CD4-positive, alpha-beta memory T cell (primary cell): Measurements from ENCODE around the gene RGS7. TPM values are rescaled to one million over a fixed set of nuclear protein-coding genes. Genes with fewer than 3 reads are reported as not detected.

ENCODE experiments used
- CTCF ChIA-PET: fragments of 350-600 bp; sonication (Branson Sonifier 250); formaldehyde crosslinking; loops from one replicate; lab custom pipeline; 2021; ENCODE audit warnings: inconsistent platforms; ENCODE audit not compliant: partially characterized antibody; lab: Charles Lee
- POLR2A ChIA-PET: fragments of 350-600 bp; sonication (Branson Sonifier 250); formaldehyde crosslinking; loops from one replicate; lab custom pipeline; 2021; ENCODE audit not compliant: partially characterized antibody; lab: Charles Lee
- DNase-seq, 5 donors: peaks; one replicate each; pipeline versions ENCODE4 v3.0.0 to v3.0.0-alpha.2; 2020 to 2022; ENCODE audit warnings: mixed read lengths in 1 of 5
- H3K27ac ChIP-seq: one replicate; pipeline ENCODE4 v1.7.0; 2013; ENCODE audit warnings: low read depth, low read length
- H3K27me3 ChIP-seq: 2 replicates; pipeline ENCODE4 v1.7.0; 2013; ENCODE audit warnings: mild to moderate bottlenecking, low read length, moderate library complexity; ENCODE audit not compliant: insufficient read depth
- H3K36me3 ChIP-seq: 2 replicates; pipeline ENCODE4 v1.7.0; 2013; ENCODE audit warnings: mild to moderate bottlenecking, low read length, moderate library complexity; ENCODE audit not compliant: insufficient read depth
- H3K4me1 ChIP-seq: 2 replicates; pipeline ENCODE4 v1.7.0; 2013; ENCODE audit warnings: mild to moderate bottlenecking, low read length, moderate library complexity; ENCODE audit not compliant: insufficient read depth
- H3K4me3 ChIP-seq, 2 donors: one replicate each; pipeline ENCODE4 v1.7.0; 2013; ENCODE audit warnings: low read length in 2 of 2, mild to moderate bottlenecking in 1 of 2
- H3K9me3 ChIP-seq, 2 donors: one replicate each; pipeline ENCODE4 v1.7.0; 2013; ENCODE audit warnings: low read length in 2 of 2, control low read depth in 1 of 2; ENCODE audit not compliant: control insufficient read depth in 1 of 2
- H3K27ac Mint-ChIP-seq, 7 donors: one replicate each; pipeline ENCODE4 v1.8.0; 2020 to 2021; ENCODE audit warnings: mixed read lengths in 7 of 7, mild to moderate bottlenecking in 6 of 7, inconsistent platforms in 3 of 7, moderate library complexity in 3 of 7
- H3K27me3 Mint-ChIP-seq, 2 donors: one replicate each; pipeline ENCODE4 v1.8.0; 2020 to 2021; ENCODE audit warnings: mixed read lengths in 2 of 2
- H3K36me3 Mint-ChIP-seq, 2 donors: one replicate each; pipeline ENCODE4 v1.8.0; 2020 to 2021; ENCODE audit warnings: mixed read lengths in 2 of 2, inconsistent platforms in 1 of 2, mild to moderate bottlenecking in 1 of 2
- H3K4me1 Mint-ChIP-seq, 4 donors: one replicate each; pipeline ENCODE4 v1.8.0; 2020 to 2021; ENCODE audit warnings: mixed read lengths in 4 of 4, mild to moderate bottlenecking in 1 of 4
- H3K4me3 Mint-ChIP-seq, 8 donors: one replicate each; pipeline ENCODE4 v1.8.0; 2020 to 2021; ENCODE audit warnings: mixed read lengths in 8 of 8, mild to moderate bottlenecking in 7 of 8, moderate library complexity in 6 of 8, inconsistent platforms in 3 of 8
- H3K9me3 Mint-ChIP-seq, 8 donors: one replicate each; pipeline ENCODE4 v1.8.0; 2020 to 2021; ENCODE audit warnings: mixed read lengths in 8 of 8, mild to moderate bottlenecking in 5 of 8, inconsistent platforms in 3 of 8, moderate library complexity in 1 of 8
- intact Hi-C: fragments of 100-400 bp; cut with micrococcal nuclease; formaldehyde crosslinking; loops from one replicate; pipeline ENCODE4 v1.15.1; 2023
- polyA plus RNA-seq, 2 donors: library from polyadenylated mRNA; unstranded; fragments of 300-500 nt; fragmentation: Illumina TruSeq; gene quantifications; one replicate each; pipeline ENCODE4 v1.2.3, GENCODE V29; 2021
- total RNA-seq, 2 experiments: library from RNA; stranded (reverse); gene quantifications; one replicate each; pipeline ENCODE4 v1.2.3, GENCODE V29; 2021

Gene RGS7
- total and polyA plus RNA-seq, 4 experiments from 2014 or later, result not detected

GRCh38 chr1:241074507-241074906, 282.5 kb downstream of the RGS7 start:
- no peak for DNase-seq
- Mint-ChIP-seq H3K9me3 (peaks cover 0 to 6% (median 0%) of the 10 kb centered on the region in 8 donors), H3K4me1 (no peaks in the 10 kb centered on the region), H3K36me3 (no peaks in the 10 kb centered on the region), H3K27me3 (no peaks in the 10 kb centered on the region), H3K27ac (no peak overlapping the region), H3K4me3 (no peak overlapping the region)
- H3K27ac ChIP-seq, result no peak overlapping the region
- H3K36me3 ChIP-seq, result no peaks in the 10 kb centered on the region
- no peak overlapping the region for H3K4me3 ChIP-seq
- H3K27me3 ChIP-seq, result no peaks in the 10 kb centered on the region
- H3K4me1 ChIP-seq, result no peaks in the 10 kb centered on the region
- CTCF ChIA-PET, result no interaction called here
- POLR2A ChIA-PET, result no interaction called here
- intact Hi-C loops, result no loop called here
- no peaks in the 10 kb centered on the region for H3K9me3 ChIP-seq

GRCh38 chr1:241068359-241068758, 288.6 kb downstream of the RGS7 start:
- Histone ChIP-seq H3K4me1 (no peaks in the 10 kb centered on the region), H3K27me3 (no peaks in the 10 kb centered on the region), H3K27ac (no peak overlapping the region), H3K36me3 (no peaks in the 10 kb centered on the region), H3K9me3 (no peaks in the 10 kb centered on the region), H3K4me3 (no peak overlapping the region)
- CTCF ChIA-PET, result interaction anchor here (0.6 kb wide), 1 partner anchor 32 kb away, joined by 4 read pairs; no protein-coding TSS in a partner anchor
- intact Hi-C loops, result no loop called here
- no peak for DNase-seq
- no peak overlapping the region for H3K27ac Mint-ChIP-seq
- POLR2A ChIA-PET, result no interaction called here
- no peaks in the 10 kb centered on the region for H3K4me1 Mint-ChIP-seq
- no peaks in the 10 kb centered on the region for H3K27me3 Mint-ChIP-seq
- no peak overlapping the region for H3K4me3 Mint-ChIP-seq
- peaks cover 0 to 6% (median 0%) of the 10 kb centered on the region in 8 donors for H3K9me3 Mint-ChIP-seq
- H3K36me3 Mint-ChIP-seq, result no peaks in the 10 kb centered on the region

- Histone ChIP-seq H3K27ac (no peak overlapping the region), H3K9me3 (no peaks in the 10 kb centered on the region), H3K4me3 (no peak overlapping the region), H3K27me3 (no peaks in the 10 kb centered on the region), H3K4me1 (no peaks in the 10 kb centered on the region), H3K36me3 (no peaks in the 10 kb centered on the region)
- H3K4me1 Mint-ChIP-seq, result no peaks in the 10 kb centered on the region
- no peaks in the 10 kb centered on the region for H3K36me3 Mint-ChIP-seq
- peaks cover 0 to 3% (median 0%) of the 10 kb centered on the region in 8 donors for H3K9me3 Mint-ChIP-seq
- H3K4me3 Mint-ChIP-seq, result no peak overlapping the region
- no peak for DNase-seq
- CTCF ChIA-PET, result interaction anchor here (0.7 kb wide), 1 partner anchor 1754 kb away, joined by 3 read pairs; no protein-coding TSS in a partner anchor
- H3K27ac Mint-ChIP-seq, result no peak overlapping the region
- intact Hi-C loops, result no loop called here
- H3K27me3 Mint-ChIP-seq, result no peaks in the 10 kb centered on the region
- POLR2A ChIA-PET, result no interaction called here
These were observed 293.7 kb downstream of the RGS7 start for GRCh38 chr1:241063276-241063675.

- no peaks in the 10 kb centered on the region for H3K27me3 ChIP-seq
- DNase-seq, result no peak
- H3K4me1 ChIP-seq, result no peaks in the 10 kb centered on the region
- Mint-ChIP-seq H3K27me3 (no peaks in the 10 kb centered on the region), H3K27ac (no peak overlapping the region), H3K36me3 (no peaks in the 10 kb centered on the region), H3K9me3 (peaks cover 0 to 5% (median 0%) of the 10 kb centered on the region in 8 donors), H3K4me1 (no peaks in the 10 kb centered on the region), H3K4me3 (no peak overlapping the region)
- no peak overlapping the region for H3K27ac ChIP-seq
- H3K4me3 ChIP-seq, result no peak overlapping the region
- ChIA-PET POLR2A (no interaction called here), CTCF (no interaction called here)
- H3K9me3 ChIP-seq, result no peaks in the 10 kb centered on the region
- H3K36me3 ChIP-seq, result no peaks in the 10 kb centered on the region
- intact Hi-C loops, result no loop called here
These were observed 295.9 kb downstream of the RGS7 start for GRCh38 chr1:241061062-241061461.

- no peaks in the 10 kb centered on the region for H3K9me3 ChIP-seq
- no peaks in the 10 kb centered on the region for H3K27me3 ChIP-seq
- POLR2A ChIA-PET, result no interaction called here
- Mint-ChIP-seq H3K9me3 (peaks cover 0 to 9% (median 1%) of the 10 kb centered on the region in 8 donors), H3K36me3 (no peaks in the 10 kb centered on the region), H3K4me3 (no peak overlapping the region), H3K27me3 (no peaks in the 10 kb centered on the region), H3K4me1 (no peaks in the 10 kb centered on the region), H3K27ac (no peak overlapping the region)
- no peaks in the 10 kb centered on the region for H3K4me1 ChIP-seq
- DNase-seq, result no peak
- no peak overlapping the region for H3K27ac ChIP-seq
- H3K36me3 ChIP-seq, result no peaks in the 10 kb centered on the region
- no peak overlapping the region for H3K4me3 ChIP-seq
- CTCF ChIA-PET, result no interaction called here
- intact Hi-C loops, result no loop called here
These were observed 308.4 kb downstream of the RGS7 start for GRCh38 chr1:241048622-241049021.

GRCh38 chr1:241045659-241046058, 311.3 kb downstream of the RGS7 start:
- intact Hi-C loops, result no loop called here
- Mint-ChIP-seq H3K9me3 (peaks cover 0 to 4% (median 1%) of the 10 kb centered on the region in 8 donors), H3K4me1 (no peaks in the 10 kb centered on the region), H3K36me3 (no peaks in the 10 kb centered on the region), H3K27ac (no peak overlapping the region), H3K4me3 (no peak overlapping the region), H3K27me3 (no peaks in the 10 kb centered on the region)
- no peaks in the 10 kb centered on the region for H3K9me3 ChIP-seq
- H3K36me3 ChIP-seq, result no peaks in the 10 kb centered on the region
- DNase-seq, result no peak
- ChIA-PET POLR2A (no interaction called here), CTCF (no interaction called here)
- no peak overlapping the region for H3K27ac ChIP-seq
- H3K27me3 ChIP-seq, result no peaks in the 10 kb centered on the region
- H3K4me3 ChIP-seq, result no peak overlapping the region
- H3K4me1 ChIP-seq, result no peaks in the 10 kb centered on the region

GRCh38 chr1:241034203-241034936, 322.6 kb downstream of the RGS7 start:
- H3K9me3 ChIP-seq, result no peaks in the 10 kb centered on the region
- no peaks in the 10 kb centered on the region for H3K36me3 ChIP-seq
- H3K4me1 ChIP-seq, result no peaks in the 10 kb centered on the region
- no peak overlapping the region for H3K27ac ChIP-seq
- H3K27me3 ChIP-seq, result no peaks in the 10 kb centered on the region
- Mint-ChIP-seq H3K4me1 (no peaks in the 10 kb centered on the region), H3K9me3 (peaks cover 0 to 20% (median 4%) of the 10 kb centered on the region in 8 donors), H3K4me3 (no peak overlapping the region), H3K27me3 (no peaks in the 10 kb centered on the region), H3K36me3 (no peaks in the 10 kb centered on the region), H3K27ac (no peak overlapping the region)
- intact Hi-C loops, result no loop called here
- no peak overlapping the region for H3K4me3 ChIP-seq
- ChIA-PET POLR2A (no interaction called here), CTCF (no interaction called here)
- DNase-seq, result no peak
